HL-60/S4 treated with retinoic acid at 250 ng/mL for 4 days and 3 days (cell line): Measurements from ENCODE around the gene MAGI2.
"Not testable (repeated sequence)": the region's sequence is repeated elsewhere in the genome, so short reads cannot be mapped to it uniquely, and the experiment has no call there.

Experiments used
- in situ Hi-C: fragments of 300-500 bp; cut with MboI; formaldehyde crosslinking; loops from 2 replicates; pipeline ENCODE4 v1.7.0; 2022; ENCODE audit warnings: low sequenced_read_pairs

The MAGI2 gene

DNA sequence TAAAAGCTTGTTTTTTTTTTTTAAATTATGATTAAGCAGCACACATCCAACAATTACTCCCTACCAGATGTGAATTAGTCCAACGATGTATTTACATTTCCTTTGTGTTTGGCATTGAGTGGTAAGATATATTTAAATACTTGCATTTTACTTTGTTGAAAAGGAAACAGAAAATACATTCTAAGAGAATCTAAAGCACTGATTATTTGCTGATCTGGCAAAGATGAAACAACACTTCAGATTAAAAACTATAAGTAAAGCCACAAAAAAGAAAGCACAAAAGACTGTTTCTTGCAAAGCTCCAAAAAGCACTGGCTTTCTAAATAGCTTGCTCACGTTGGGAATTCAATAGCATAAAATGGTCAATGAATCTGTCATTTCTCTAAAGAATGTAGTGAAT is 1188.4 kb downstream of the MAGI2 start:
- in situ Hi-C loops = no loop called here

GRCh38 chr7:78264105-78264504 is 1189.4 kb downstream of the MAGI2 start:
- in situ Hi-C loops = no loop called here

DNA sequence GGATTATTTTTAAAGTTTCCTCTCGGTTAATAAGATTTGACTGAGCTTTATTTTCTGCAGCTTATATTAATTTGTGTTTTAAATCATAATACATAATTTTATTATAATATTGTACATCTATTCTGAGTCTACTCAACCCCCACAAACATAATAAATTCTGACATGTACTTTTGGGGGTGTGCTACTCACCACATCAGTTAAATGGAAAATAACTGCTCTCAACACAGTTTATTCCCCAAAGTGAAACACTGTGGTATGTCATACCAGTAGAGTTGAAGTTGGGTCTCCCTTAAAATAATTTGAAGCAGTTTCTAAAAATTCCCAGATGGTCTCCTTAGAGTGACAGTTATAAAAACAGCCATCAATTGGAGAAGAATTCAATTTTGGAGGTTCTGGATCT is 1191.7 kb downstream of the MAGI2 start:
- in situ Hi-C loops = no loop called here

DNA sequence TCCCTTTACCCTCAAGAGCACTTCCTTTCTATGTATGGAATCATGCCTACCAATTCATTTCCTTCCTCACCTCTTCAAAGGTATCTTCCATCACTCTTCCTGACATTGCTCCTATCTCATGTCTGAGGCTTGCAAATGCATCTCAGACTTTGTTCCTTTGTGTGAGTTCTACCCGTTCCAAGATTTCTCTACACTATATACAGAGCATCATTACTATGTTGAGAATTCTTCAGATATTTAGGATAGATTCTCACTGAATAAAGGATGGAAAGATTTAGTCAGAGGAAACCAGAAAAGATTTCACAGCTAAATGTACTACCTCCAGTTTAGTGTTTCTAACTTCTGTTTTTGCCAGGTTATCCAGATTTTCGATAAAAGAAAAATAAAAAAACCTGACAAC is 1192.2 kb downstream of the MAGI2 start:
- in situ Hi-C loops = no loop called here

GRCh38 chr7:78260826-78261225 is 1192.6 kb downstream of the MAGI2 start:
- in situ Hi-C loops = no loop called here

DNA sequence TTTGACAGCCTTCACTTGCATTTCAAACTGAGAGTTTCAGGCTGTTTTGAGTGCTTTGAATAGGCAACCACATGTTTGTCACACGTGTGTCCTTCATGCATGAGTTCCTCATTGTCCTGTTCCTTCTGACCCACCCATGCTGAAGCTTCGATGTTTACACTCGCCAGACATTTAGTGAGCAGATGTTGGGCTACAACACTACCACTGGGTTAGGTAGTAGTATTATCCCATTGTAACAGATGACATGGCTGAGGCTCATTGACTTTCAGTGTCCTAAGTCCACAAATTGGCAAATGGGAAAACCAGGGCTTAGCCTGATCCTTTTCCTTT is 1198.8 kb downstream of the MAGI2 start:
- in situ Hi-C loops = no loop called here

- in situ Hi-C loops = no loop called here
These were observed 1199.4 kb downstream of the MAGI2 start for GRCh38 chr7:78253850-78254725.

DNA sequence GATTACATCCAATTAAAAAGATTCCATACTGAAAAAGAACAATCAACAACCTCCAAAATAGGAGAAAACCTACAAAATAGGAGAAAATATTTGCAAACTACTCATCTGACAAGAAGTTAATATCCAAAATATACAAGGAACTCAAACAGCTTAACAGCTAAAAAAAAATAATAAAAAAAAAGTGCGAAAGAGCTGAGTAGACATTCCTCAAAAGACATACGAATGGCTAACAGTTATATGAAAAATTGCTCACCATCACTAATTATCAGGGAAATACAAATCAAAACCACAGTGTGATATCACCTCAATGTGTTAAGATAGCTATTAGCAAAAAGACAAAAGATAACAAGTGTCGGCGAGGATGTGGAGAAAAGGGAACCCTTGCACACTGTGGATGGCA is 1204.6 kb downstream of the MAGI2 start:
- in situ Hi-C loops = no loop called here

GRCh38 chr7:78247910-78248689 is 1205.4 kb downstream of the MAGI2 start:
- in situ Hi-C loops = no loop called here

GRCh38 chr7:78240179-78240578 is 1213.3 kb downstream of the MAGI2 start:
- in situ Hi-C loops = not testable (repeated sequence)

- in situ Hi-C loops = no loop called here
These were observed 1218.8 kb downstream of the MAGI2 start for GRCh38 chr7:78234634-78235033.

DNA sequence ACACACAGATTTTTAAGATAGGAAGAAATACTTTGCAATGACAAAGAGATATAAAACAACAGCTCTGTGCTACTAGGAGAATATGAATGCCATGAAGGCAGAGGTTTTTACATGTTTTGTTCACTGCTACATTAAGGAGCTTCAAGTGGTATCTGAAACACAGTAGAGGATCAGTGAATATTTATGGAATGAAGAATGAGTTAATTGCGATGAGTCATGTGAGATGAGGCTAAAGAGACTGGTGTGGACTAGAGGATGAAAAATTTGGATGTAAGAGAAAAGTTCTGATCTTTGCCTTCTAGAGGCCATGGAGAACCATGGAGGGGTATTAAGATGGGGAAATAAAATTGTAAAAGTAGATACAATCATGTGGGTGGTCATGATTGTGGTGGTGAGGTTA is 1220.7 kb downstream of the MAGI2 start:
- in situ Hi-C loops = no loop called here

GRCh38 chr7:78226059-78226719 is 1227.3 kb downstream of the MAGI2 start:
- in situ Hi-C loops = no loop called here

DNA sequence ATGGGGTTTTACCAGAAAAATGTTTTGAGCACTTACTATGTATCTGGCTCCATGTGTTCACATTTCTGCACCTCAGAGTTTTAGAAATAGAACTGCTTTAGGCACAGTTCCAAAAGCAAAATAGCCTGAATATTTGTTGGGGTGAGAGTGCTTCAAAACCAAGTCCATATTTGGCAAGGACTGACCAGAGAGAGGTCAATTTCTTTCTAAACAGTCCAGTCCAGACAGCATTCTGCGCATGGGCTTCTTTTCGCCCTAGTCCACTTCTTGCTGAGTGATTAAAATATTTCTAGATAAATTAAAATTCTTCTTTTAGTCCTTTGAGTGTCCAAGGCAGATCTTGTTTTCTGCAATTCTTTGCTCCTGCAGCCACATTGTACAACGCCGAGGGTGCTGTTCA is 1227.9 kb downstream of the MAGI2 start:
- in situ Hi-C loops = no loop called here

- in situ Hi-C loops = no loop called here
These were observed 1228.5 kb downstream of the MAGI2 start for GRCh38 chr7:78224923-78225322.

DNA sequence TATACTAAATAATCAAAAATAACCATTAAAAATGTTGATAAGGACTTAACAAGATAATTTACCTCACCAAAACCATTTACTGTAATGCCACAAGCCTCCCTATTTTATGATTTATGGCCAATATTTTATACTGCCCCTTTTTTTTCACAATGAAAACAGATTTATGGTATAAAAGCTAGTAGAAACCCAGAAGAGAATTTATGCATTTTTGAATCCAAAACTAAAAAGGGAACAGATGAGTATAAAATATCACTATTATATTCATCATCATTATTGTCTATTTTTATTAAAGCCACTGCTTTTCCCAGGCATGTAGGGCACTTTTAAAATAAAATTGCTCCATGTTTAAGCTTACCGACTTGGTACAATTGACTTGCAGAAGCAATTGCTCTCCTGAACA is 1229.9 kb downstream of the MAGI2 start:
- in situ Hi-C loops = no loop called here

- in situ Hi-C loops = no loop called here
These were observed 1231.3 kb downstream of the MAGI2 start for GRCh38 chr7:78222001-78222751.

GRCh38 chr7:78220754-78221153 is 1232.7 kb downstream of the MAGI2 start:
- in situ Hi-C loops = no loop called here

DNA sequence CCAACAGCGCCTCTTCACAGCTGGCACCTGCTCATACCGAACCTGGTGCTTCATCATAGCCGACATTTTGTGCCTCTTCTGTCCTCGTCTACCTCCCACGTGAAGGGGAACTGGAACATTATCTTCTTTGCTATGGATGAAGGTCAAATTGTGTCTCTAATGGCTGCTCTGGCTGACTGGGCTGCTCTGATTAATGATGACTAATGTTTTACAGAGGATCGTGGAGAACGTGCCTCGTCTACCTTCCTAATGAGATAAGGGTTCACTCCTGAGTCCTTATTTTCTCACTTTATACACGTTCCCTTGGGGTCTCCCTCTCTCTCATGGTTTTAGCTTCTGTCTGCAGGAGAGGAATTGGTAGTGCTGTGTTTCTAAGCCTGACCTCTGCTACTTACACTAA is 1234.6 kb downstream of the MAGI2 start:
- in situ Hi-C loops = no loop called here

DNA sequence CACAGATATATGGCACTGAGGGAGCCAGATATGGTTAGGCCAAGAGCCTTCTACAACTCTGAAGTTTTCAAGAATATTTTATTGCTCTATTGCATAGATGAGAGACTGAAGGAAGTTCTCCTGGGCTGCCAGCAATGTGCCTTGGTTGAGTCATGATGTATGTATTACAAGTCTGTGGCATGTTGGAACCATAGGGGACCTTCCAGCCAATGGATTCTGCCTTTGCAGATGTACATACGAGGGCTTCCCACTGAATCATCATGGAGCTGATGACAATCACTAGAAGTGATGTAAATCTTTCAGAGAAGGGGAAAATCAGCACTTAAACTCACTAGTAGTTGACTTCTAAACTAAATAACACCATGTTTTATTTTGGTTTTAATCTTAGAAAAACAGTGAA is 1235.4 kb downstream of the MAGI2 start:
- in situ Hi-C loops = no loop called here

GRCh38 chr7:78215199-78215598 is 1238.3 kb downstream of the MAGI2 start:
- in situ Hi-C loops = no loop called here
